GM21723 (cell line): ENCODE data around the gene DIPK2B.

Experiments
- ATAC-seq: cut with Tn5 transposase; IDR thresholded peaks from one replicate; pipeline ENCODE4 v1.9.1; 2021; ENCODE audit warnings: mild to moderate bottlenecking, moderate library complexity; ENCODE audit not compliant: unreplicated experiment

The DIPK2B gene

GRCh38 chrX:45200741-45201234, at the start of gene DIPK2B:
Gene DIPK2B, minus strand, starts transcription at chrX:45200876. Its CDS starts 50 bp downstream, at chrX:45200826.
- ATAC-seq, result no peak

GRCh38 chrX:45240301-45240700, 39.6 kb upstream of the DIPK2B start:
- no peak for ATAC-seq

- no peak for ATAC-seq
These were observed 37.8 kb upstream of the DIPK2B start for GRCh38 chrX:45238489-45238888.

GRCh38 chrX:45233531-45233930, 32.9 kb upstream of the DIPK2B start:
- no peak for ATAC-seq

- ATAC-seq, result no peak
These were observed 31.5 kb upstream of the DIPK2B start for GRCh38 chrX:45232139-45232538.

- no peak for ATAC-seq
These were observed 29.7 kb upstream of the DIPK2B start for GRCh38 chrX:45230410-45230809.

- ATAC-seq, result no peak
These were observed 28.7 kb upstream of the DIPK2B start for GRCh38 chrX:45229348-45229747.

GRCh38 chrX:45228126-45228525, 27.4 kb upstream of the DIPK2B start:
- ATAC-seq, result no peak

GRCh38 chrX:45208121-45208856, 7.6 kb upstream of the DIPK2B start:
- ATAC-seq, result no peak

- ATAC-seq, result no peak
These were observed 1.5 kb upstream of the DIPK2B start for GRCh38 chrX:45202171-45202570.

- ATAC-seq, result no peak
These were observed 2.0 kb downstream of the DIPK2B start for GRCh38 chrX:45198706-45199105.

GRCh38 chrX:45198301-45198700, 2.4 kb downstream of the DIPK2B start:
- no peak for ATAC-seq

GRCh38 chrX:45196701-45197100, 4.0 kb downstream of the DIPK2B start:
- ATAC-seq, result no peak

GRCh38 chrX:45191820-45192409, 8.8 kb downstream of the DIPK2B start:
- ATAC-seq, result no peak

GRCh38 chrX:45191383-45191782, 9.3 kb downstream of the DIPK2B start:
- ATAC-seq, result no peak

- no peak for ATAC-seq
These were observed 12.9 kb downstream of the DIPK2B start for GRCh38 chrX:45187731-45188130.

- peak; percentile 19 for ATAC-seq
These were observed 14.0 kb downstream of the DIPK2B start for GRCh38 chrX:45186643-45187026.

- no peak for ATAC-seq
These were observed 16.5 kb downstream of the DIPK2B start for GRCh38 chrX:45184211-45184610.

GRCh38 chrX:45172890-45173289, 27.8 kb downstream of the DIPK2B start:
- no peak for ATAC-seq

GRCh38 chrX:45166781-45167180, 33.9 kb downstream of the DIPK2B start:
- ATAC-seq, result no peak

- no peak for ATAC-seq
These were observed 35.0 kb downstream of the DIPK2B start for GRCh38 chrX:45165726-45166125.

- ATAC-seq, result no peak
These were observed 35.7 kb downstream of the DIPK2B start for GRCh38 chrX:45164995-45165394.
